GM18873 (cell line): ENCODE results near the gene HS1BP3.

ENCODE experiments used
- ATAC-seq: cut with Tn5 transposase; IDR thresholded peaks from one replicate; pipeline ENCODE4 v1.9.1; 2021; ENCODE audit warnings: mild to moderate bottlenecking, moderate library complexity, moderate number of reproducible peaks; ENCODE audit not compliant: unreplicated experiment, low FRiP score

Gene HS1BP3

DNA sequence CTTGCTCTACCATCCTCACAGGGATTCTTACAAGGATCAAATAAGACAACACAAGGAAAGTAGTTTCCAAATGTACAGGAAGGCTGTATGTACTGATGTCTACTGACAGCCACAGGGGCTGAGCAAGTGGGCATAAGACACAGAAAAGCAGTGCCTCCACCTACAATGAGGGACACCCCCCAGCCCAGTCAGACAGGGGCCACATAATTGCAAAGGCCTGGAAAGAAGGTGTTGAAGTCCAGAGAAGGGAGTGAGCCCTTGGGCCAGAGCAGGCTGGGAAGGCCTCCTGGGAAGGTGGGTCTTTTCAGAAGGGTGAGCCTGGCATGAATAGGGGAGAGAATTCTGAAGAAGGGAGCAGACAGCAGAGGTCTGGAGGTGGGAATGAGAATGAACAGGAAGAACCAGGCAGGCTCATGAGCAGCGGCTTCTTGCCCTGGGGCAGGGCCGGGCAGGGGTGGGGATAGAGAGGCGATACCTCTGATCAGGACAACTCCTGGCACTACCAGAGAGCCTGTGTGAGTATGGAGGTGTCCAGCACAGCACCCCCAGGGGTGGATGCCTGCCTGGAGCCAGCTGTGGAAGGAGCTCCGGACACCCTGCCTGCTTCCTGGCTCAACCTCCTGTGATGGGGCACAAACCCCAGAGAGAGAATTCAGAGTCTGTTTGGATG lies 30.1 kb downstream of the HS1BP3 start:
- ATAC-seq: no peak

DNA sequence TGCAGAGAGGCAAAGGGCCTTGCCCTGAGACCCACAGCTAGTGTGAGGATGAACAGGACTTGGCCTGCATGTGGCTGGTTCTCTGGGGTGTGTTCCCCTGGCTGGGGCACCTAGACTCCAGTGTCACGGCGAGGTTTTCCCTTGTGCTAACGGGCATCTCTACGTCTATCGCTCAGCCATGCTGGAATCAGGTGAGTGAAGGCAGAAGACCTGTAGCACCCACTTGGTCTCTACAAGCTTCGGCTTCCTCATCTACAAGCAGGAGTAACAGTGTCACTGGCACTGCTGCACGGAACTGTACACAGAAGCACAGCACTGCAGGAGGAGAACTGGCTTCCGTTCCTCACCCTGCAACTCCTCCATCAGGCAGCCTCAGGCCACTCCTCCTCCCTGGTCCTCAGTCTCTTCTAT lies 30.6 kb downstream of the HS1BP3 start:
- ATAC-seq: no peak

DNA sequence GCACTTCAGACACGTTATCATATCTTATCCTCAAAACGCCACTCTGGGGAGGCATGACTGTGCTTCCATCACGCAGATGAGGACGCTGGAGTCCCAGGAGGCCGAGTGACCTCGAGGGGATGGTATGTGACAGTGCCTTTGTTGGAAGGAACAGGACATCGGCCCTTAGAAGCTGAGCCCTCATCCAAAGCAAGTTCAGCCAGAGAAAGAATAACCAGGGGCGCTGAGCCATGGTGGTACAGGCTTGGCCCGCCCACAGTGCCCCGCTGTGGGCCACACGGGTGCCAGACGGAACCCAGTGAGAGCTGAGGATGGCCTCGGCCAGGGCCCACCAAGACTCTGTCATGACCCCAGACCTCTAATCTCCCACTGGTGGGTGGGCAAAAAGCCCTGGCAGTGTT lies 31.3 kb downstream of the HS1BP3 start:
- ATAC-seq: no peak

DNA sequence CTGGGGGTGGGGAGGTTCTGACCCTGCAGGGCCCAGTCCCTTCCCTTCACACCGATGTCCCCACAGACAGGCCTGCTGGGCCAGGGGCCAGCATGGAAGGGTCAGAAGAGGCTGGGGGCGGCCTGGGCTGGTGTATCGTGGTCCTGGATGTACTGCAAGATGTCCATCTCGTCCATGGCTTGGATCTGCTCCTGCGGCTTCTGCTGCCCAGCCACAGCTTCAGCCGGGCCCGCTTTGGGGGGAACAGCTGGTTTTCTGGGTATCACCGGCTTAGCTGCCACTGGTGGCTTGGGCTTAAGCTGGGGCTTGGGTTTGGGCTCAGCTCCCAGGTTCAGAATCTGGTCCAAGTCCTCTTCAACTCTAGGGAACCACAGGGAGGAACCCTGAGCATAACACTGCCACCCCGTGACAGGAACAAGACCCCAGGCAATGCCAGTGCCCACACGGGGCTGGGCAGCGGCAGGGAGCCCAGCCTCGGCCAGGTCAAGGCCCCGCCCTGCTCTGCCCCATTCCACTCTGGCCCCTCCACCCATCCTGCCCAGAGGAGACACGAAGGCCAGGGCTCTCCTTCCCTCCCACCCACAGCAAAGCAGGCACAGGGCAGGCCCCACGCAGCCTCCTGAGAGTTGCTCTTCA lies 31.9 kb downstream of the HS1BP3 start:
- ATAC-seq: no peak

DNA sequence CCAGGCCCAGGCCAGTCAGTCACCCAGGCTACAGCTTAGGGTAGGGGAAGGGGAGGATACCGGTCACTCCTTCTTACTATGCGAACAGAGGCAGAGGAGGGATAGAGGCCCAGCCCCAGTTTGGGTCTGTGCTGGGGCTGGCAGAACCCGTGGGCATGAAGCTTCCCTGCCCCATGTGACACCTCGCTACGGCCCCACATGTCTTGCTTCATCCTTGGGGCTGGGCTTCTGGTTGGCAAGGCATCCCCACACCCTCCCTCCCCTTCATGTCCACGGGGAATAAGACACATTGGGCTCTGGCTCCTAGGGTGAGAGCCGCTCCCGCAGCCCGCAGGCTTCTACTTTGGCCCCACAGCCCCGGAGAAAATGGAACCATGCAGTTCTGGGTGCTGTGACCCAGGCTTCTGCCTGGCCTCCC lies 32.4 kb downstream of the HS1BP3 start:
- no peak for ATAC-seq

DNA sequence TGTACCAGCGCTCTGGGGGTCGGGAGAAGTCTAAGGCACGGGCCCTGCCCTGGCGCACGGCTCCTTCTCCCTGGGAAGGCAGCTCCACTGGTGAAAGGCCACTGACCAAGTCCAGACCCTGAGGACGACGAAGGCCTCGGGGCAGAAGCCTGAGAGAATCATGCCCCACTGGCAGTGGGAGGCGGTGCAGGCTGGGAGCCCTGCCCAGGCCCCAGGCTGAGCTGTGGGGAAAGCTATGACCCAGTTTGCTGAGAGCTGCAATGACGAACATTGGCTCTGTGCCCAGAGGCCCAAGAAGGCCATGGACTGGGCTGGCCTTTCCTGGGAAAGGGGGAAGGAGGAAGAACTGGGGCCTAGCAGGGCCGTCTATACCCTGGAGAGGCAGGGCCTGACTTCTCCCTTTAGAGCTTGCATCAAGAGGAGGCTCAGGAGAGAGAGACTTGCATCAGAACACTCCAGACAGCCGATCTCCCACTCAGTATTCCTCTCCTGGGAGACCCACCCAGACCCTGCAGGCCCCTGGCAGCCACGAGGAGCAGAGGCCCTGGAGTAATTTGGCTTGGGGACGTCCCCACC lies 32.9 kb downstream of the HS1BP3 start:
- no peak for ATAC-seq

DNA sequence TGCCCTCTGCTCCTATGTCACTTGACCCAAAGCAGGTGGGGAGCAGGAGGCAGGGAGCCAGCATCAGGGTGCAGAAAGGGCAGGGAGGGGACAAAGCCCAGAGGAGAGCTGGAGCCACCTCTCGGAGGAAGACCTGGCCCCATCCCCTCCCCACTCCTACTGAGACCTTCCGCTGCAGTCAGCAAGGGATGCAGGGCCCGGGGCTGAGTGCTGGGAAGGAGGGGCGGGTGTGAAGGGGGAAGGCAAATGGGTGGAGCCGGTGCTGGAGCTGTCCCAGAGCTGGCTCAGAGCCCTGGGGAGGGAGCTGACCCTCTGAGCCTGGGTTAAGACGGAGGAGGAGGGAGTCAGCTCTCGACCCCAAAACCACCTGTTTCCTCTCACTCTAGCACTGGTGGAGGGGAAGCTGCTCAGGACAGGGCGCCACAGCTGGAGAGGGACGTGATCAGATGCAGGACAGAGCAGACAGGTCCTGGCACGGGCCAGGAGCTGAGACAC lies 33.8 kb downstream of the HS1BP3 start:
- ATAC-seq: no peak

DNA sequence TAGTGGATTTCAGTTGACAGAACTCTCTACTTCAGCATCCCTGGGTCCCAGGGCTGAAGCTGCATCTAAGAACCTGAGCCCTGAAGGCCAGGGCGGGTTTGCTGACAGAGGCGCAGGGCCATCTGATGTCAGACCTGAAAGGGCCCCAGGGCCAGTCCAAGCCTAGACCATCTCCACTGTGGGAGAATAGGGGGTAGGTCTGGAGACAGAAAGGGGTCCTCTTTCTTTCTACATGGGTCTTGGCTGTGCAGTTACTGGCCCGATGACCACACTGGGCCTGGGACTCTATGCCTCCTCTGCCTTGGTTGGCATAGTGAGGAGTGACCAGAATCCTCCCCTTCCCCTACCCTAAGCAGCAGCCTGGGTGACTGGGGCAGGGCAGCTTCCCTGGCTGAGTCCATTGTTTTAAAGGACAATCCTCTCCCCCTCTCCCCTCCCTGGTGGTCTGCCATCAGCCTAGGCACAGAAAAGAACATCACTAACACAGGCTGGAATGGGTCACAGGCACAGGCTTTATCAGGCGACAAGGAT lies 34.5 kb downstream of the HS1BP3 start:
- no peak for ATAC-seq

DNA sequence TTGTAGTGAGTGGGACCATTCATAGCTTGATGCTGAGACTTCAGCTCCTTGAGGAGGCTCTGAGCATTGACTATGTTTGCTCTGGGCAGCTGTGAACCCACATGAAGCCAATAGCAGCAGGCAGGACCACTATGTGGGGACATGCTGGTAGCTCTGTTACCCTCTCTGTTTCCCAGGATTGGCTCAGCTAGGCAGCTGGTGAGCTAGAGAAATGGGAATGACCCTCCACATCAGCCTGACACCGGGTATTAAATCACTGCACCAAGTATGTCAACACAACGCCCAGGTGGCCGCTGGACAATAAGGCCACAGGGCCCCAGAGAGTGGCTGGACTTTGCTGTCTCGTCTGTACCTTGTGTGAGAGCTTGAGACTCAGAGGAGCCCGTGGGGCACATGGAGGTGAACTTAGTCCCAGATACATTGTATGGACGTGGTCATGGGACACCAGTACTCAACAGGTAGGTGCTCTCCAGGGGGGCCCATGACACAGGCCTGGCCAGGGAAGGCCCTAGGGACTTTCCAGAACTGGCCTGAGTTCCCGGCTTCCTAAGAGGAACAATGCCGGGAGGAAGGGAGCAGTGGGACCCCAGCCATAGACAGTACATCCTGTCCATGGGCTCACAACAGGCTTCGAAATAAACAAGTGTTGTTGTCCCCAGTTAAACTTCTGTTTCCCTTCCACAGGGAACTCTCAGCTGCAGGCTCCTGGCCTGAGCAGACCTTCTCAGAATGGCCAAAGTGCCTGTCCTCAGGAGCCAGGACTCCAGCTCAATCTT lies 35.2 kb downstream of the HS1BP3 start:
- no peak for ATAC-seq

DNA sequence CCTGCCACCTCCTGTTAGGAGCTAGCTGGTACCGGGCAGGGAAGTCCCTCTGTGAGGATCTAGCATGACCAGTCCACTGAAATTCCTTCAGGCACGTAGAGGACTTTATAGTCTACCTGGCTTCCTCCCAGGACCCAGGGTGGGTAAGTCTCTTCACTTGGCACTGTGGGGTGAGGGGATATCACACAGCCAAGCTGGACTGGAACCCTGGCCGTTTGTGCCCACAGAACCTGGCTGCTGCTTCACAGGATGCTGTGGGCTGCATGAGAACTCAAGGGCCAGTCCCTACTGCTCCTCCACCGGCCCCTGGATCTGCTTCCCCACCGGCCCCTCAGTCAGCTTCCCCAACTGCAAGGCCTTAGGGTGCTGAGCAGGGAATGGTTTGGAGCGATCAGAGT lies 35.8 kb downstream of the HS1BP3 start:
- no peak for ATAC-seq

DNA sequence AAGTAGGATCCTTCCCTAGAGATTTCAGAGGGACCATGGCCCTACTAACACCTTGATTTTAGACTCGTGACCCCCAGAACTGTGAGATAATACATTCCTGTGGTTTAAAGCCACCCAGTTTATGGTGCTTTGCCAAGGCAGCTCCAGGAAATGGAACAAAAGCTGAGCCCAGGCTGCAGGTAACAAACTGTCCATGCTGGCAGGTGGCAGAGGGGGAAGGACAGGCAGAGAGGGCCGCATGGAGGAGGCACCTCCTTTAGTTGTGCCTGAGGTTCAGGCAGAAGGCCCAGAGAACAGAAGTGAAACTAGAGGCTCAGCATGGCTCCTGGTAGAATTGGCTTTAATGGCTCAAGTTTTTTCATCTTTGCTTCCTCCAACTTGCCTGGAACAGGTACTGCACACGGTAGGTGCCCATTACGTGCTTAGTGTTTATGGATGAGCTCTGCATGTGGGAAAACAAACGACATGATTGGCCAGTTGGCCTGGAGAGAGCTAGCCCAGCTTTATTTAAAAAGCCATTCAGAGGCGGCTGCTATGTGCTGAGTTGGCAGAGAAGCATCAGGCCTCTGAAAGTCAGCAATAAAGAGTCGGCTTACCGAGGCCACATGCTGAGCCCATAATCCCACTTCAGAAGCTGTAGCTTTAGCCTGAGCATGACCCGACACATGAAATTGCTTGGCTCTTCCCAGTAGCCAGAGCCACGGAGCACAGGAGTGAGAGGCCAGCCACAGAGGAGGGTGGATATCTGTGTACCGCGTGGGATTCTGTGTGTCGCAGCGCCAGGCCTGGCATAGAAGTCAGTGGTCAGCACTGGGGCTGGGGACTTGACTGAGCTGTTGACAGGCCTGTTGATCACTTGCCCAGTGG lies 36.5 kb downstream of the HS1BP3 start:
- no peak for ATAC-seq

DNA sequence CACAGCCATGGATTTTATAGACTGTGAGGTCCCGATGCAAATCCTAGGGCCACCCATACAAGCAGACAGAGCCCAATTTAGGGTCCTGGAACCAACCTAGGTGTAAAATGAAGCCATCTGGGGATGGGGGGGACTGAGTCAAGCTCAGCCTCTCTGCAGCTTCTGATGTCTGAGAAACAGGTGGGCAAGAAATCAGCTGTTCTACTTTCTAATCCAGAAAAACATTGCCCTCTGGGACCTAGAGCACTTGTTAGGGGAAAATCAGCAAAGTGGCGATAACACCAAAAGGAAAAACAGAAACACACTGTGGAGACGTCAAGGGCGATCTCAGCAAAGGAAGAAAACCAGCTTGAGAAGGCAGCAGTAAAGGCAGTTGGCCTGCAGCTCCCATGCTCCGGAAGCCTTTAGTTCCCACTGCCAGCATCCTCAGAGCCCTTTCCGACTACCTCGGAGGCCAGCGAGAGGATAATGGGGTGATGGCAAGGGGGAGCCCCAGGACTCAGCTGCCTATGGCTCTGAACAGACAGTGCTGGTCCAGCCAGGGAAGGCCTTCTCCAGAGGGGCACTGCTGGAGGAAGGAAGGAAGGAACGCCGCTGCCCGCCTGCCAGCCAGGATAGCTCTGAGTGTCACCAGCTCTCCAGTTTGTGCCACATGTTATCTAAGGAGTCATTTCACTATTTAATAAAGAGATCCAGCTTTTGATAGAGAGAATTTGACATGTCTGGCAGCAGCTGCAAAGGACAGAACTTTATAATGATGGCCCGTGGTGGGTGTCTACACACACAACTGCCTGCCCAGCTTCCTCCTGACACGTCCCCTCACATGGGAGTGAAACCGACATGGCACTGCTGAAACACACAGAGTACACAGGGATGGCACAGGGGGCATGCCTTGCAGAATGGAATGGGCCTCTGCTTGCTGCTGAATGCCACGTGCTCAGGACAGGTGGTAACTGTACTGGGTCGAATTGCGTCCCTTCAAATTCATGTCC lies 37.7 kb downstream of the HS1BP3 start:
- ATAC-seq: no peak

DNA sequence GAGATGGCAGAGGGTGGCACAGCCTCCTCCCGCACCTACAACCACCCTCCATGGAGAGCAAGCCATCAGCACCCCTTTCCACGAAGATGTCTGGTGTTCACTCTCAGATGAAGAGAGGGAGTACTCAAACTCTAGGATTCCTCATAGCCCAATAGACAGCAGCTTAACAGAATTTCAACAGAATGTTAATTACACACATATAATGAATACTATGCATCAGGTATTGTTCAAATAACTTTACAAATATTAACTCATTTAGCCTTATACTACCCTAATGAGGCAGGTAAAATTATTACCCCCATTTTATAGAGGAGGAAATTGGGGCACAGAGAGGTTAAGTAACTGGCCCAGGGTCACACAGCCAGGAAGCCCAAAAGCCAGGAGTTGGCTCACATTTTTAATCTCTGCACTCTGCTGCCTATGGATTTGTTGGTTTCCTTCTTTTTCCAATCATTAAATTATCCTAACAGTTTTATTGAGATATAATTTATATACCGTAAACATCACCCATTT lies 39.0 kb downstream of the HS1BP3 start:
- no peak for ATAC-seq

DNA sequence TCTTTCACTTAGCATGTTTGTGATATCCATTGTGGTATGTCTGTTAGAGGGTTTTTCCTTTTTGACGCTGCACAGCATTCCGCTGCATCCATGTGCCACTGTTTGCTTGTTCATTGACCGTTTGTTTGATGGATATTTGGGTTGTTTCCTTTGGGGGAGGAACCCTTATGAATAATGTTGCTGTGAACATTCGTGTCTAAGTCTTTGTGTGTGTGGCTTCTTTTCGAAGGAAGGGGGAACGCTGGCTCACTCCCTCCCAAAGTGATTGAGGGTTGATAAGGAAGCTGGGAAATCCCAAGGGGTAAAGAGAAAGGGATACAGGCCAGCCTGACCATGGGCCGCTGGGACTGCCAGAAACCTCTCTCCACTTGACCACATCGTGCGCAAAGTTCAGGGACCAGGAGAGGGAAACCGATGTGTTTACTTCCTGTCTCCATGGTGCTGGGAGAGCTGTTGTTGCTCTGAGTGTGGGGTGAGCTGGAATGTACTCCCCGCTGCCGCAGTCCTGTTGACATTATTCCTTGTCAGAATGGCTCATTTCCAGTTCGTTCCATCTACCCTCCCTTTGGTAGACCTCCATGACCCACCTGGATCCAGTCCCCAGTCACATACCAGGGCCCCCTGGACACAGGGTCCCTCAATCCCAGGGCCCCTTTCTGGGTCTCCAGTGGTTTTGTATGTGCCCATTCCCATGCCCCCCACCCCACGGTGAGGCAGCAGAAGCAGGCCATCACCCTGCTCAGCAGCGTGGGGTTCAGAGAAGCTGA lies 39.6 kb downstream of the HS1BP3 start:
- no peak for ATAC-seq

DNA sequence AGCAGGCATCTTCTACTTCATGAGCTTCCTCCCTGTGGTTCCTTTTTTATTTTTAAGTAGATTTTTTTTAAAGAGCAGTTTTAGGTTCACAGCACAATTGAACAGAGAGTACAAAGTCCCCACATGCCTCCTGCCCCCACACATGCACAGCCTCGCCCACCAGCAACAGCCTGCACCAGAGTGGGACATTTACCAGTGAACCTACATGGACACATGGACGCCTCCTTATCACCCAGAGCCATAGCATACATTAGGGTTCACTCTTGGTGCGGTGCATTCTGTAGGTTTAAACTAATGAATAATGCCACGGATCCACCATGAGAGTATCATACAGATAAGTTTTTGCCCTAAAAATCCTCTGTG lies 40.9 kb downstream of the HS1BP3 start:
- no peak for ATAC-seq

DNA sequence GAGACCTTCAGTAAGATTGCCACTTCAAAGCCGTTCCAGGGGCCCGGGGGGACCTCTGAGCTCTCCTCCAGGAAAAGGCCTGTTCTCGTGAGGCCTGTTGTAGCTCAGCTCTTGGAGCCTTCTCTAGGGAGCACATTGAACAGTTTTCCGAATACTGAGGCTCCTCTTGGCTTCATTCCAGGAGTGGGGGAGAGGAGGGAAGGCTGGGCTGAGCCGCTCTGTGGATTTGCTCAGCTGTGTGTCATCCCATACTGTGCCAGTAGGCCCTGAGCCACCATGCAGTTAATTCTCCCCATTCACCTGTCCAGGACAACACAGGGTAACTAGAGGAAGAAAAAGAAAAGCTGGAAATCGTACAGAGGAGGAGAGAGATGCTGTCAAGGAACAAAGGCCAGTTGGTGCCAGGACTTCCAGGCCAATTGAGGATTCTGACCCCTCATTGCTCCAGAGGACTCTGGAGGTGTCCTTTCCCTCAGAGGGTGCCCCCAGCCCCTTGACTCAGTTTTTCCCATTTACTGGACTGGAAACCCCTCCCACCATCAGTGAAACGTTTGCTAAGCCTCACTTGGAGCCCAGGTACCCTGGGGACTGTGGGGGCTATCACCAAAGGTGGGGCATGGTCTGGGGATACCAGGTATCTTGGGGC lies 41.4 kb downstream of the HS1BP3 start:
- ATAC-seq: no peak

DNA sequence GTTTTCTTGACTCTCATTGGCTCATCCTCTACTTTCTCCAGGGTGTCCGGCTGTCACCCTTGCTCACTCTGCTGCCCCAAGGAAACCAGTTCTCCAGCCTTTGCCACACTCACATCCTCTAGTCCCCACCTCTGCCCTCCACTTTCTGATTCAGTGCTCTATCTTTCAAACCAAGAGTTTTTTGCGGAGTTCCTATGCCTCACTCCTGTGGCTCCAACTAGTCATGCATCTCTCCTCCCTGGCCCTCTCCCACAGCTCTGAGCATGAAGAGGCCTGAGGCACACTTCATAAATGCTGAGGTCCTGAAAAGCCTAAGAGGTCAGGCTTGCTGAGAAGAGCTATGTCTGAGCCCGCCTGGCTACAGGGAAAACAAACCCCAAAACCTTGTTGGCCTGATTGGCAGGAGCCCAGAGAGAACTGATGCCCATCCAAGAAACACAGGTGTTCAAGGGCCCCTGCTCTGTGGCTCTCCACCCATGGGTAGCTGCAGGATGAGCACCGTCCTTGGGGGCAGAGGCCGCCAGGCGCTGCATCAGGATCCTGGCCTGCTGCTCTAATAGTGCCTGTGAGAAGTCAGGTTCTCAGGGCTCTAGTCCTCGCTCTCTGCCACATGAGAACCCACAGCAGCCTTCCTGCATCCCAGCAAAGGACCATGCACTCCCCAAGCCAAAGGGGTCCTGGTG lies 42.1 kb downstream of the HS1BP3 start:
- no peak for ATAC-seq
